ENCODE measurements around the gene MED22. TPM values are rescaled to one million over a fixed set of nuclear protein-coding genes. Genes with fewer than 3 reads are reported as not detected.

Gene MED22
- total and polyA plus RNA-seq, 2 of the 8 experiments (the other 6 are each of a cell fraction or from before 2014, with no cell fraction given) = 56.4 to 68.4 TPM

DNA sequence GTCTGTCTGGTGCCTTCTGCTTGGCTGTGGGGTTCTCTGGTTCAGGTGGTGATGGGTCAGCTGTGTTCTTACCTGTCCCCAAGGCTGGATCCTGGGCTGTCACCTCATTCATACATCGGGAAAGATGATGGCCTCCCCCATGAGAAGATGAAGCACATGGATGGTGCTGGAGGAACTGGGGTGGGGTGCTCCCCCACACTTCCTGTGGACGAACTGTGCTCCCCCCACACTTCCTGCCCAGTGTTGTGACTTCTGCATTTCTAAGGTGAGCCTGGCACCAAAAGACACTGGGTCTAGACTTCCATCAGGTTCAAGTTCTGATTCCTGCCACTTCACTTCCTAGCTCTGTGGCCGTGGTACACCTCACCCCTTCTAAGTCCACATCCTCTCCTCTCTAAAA is 7.7 kb downstream of the MED22 start:
- Histone ChIP-seq H3K18ac (ENCODE audit: extremely low read depth, low read length) (no peak overlapping the region), H3K56ac (replicated peaks; ENCODE audit: insufficient read length, low read depth, low read length) (no peak overlapping the region), H3K14ac (ENCODE audit: insufficient read length) (no peak overlapping the region), H2BK120ac (replicated peaks; ENCODE audit: low read depth, low read length) (no peak overlapping the region), H3K4ac (replicated peaks; ENCODE audit: insufficient read length, low read depth, low read length) (no peak overlapping the region), H3K79me2 (ENCODE audit: control insufficient read depth in 1 of 2, insufficient read depth in 2 of 2, low read length in 2 of 2) (peaks cover 0 to 7% of the 10 kb centered on the region in 2 experiments; a peak in 2 of 4 replicates), H3K27me3 (replicated peaks in 1 of 4; ENCODE audit: control insufficient read depth in 3 of 4, extremely low read depth in 1 of 4, insufficient read depth in 3 of 4, low read length in 3 of 4) (no peaks in the 10 kb centered on the region), H2BK5ac (ENCODE audit: low read depth, low read length) (no peak overlapping the region), H3K23ac (ENCODE audit: insufficient read length) (no peak overlapping the region), H3K23me2 (ENCODE audit: low read depth, low read length) (peaks cover 6% of the 10 kb centered on the region; the same call in 1 of the 2 replicates), H2BK15ac (ENCODE audit: low read length) (no peak overlapping the region), H3K9me3 (ENCODE audit: insufficient read depth in 2 of 2, low read depth in 1 of 2, low read length in 1 of 2) (no peaks in the 10 kb centered on the region), H4K8ac (ENCODE audit: extremely low read depth, insufficient read depth, low read length) (no peak overlapping the region), H3K4me3 (ENCODE audit: extremely low read depth in 1 of 4, insufficient read depth in 2 of 4, low read depth in 3 of 4, low read length in 4 of 4) (no peak overlapping the region), H2AFZ (ENCODE audit: low read length) (no peak overlapping the region), H3K4me2 (ENCODE audit: insufficient read depth in 1 of 2, low read depth in 2 of 2, low read length in 2 of 2) (no peak overlapping the region), H2AK5ac (ENCODE audit: low read depth, low read length) (no peak overlapping the region), H4K5ac (ENCODE audit: insufficient read length, low read depth, low read length) (no peak overlapping the region), H3K9ac (replicated peaks in 1 of 4; ENCODE audit: extremely low read depth in 1 of 4, low read depth in 3 of 4, low read length in 3 of 4) (no peak overlapping the region), H3K4me1 (replicated peaks in 1 of 4; ENCODE audit: control insufficient read depth in 3 of 4, insufficient read depth in 4 of 4, low read length in 3 of 4) (peaks cover 0 to 2% (median 0%) of the 10 kb centered on the region in 4 experiments; a peak in 1 of 7 replicates), H4K20me1 (replicated peaks in 1 of 2; ENCODE audit: control insufficient read depth in 1 of 2, insufficient read depth in 2 of 2, low read length in 2 of 2) (peaks cover 4 to 20% of the 10 kb centered on the region in 2 experiments), H2BK20ac (ENCODE audit: low read length) (no peak overlapping the region), H3K36me3 (ENCODE audit: control insufficient read depth in 2 of 4, insufficient read depth in 4 of 4, low read length in 3 of 4) (peaks cover 29 to 58% (median 48%) of the 10 kb centered on the region in 4 experiments), H2BK12ac (ENCODE audit: low read depth, low read length) (no peak overlapping the region), H3K27ac (ENCODE audit: low read depth, low read length) (no peak overlapping the region), H4K91ac (replicated peaks; ENCODE audit: insufficient read length, low read length) (no peak overlapping the region), H3K79me1 (ENCODE audit: low read depth, low read length) (peaks cover 13% of the 10 kb centered on the region)
- FAIRE-seq (no peak), DNase-seq (ENCODE audit: low read depth in 1 of 2, low spot score in 2 of 2) (no peak)
- 97% methylated on average over 3 of the region's 3 CpGs; no CpG with 5 or more reads in 1 of the 2 experiments for WGBS, 2 experiments (ENCODE audit: extremely low coverage in 1 of 2, insufficient coverage in 1 of 2, insufficient read length in 1 of 2, insufficient replicate concordance in 2 of 2, low coverage in 1 of 2, low lambda C conversion rate in 2 of 2, missing lambda C conversion rate in 1 of 2)
- ChIA-PET POLR2A (ENCODE audit: partially characterized antibody) (interaction anchor here (0.9 to 14.8 kb wide), 3 partner anchors 9 to 27 kb away, joined by 3 to 303 read pairs (median 25); partner anchors contain the start of genes MED22, RPL7A, SURF1 and SURF2), CTCF (ENCODE audit: partially characterized antibody) (interaction anchor here (0.7 to 5.5 kb wide), 12 partner anchors 10 to 356 kb away, joined by 3 to 45 read pairs (median 4); partner anchors contain the start of gene SURF1)
- TF ChIP-seq EP300 (IDR thresholded peaks at IDR 0.05; ENCODE audit: borderline replicate concordance in 1 of 2, low read depth in 2 of 2, low read length in 2 of 2) = no peak
- TF ChIP-seq CEBPB (IDR thresholded peaks at IDR 0.05; ENCODE audit: low read depth, low read length) = no peak
- no peak for TF ChIP-seq SAP30 (IDR thresholded peaks at IDR 0.05; ENCODE audit: insufficient read depth, insufficient replicate concordance, low read length)
- TF ChIP-seq PHF8 (conservative IDR thresholded peaks at IDR 0.05; ENCODE audit: low read depth, low read length) = no peak
- TF ChIP-seq, protein P1, sequence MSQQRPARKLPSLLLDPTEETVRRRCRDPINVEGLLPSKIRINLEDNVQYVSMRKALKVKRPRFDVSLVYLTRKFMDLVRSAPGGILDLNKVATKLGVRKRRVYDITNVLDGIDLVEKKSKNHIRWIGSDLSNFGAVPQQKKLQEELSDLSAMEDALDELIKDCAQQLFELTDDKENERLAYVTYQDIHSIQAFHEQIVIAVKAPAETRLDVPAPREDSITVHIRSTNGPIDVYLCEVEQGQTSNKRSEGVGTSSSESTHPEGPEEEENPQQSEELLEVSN (IDR thresholded peaks at IDR 0.05) = no peak
- no peak for TF ChIP-seq RAD21 (IDR thresholded peaks at IDR 0.05 in 1 of 2, conservative IDR thresholded peaks at IDR 0.05 in 1 of 2; ENCODE audit: low read depth in 2 of 2, low read length in 2 of 2)
- no peak for TF ChIP-seq RNF2 (IDR thresholded peaks at IDR 0.05; ENCODE audit: borderline replicate concordance, low read depth, low read length, missing control alignments, poor library complexity, severe bottlenecking)
- TF ChIP-seq ASH2L (IDR thresholded peaks at IDR 0.05; ENCODE audit: low read length) = no peak
- no peak for TF ChIP-seq BACH1 (IDR thresholded peaks at IDR 0.05; ENCODE audit: low read length)
- no peak for TF ChIP-seq JUN (IDR thresholded peaks at IDR 0.05; ENCODE audit: low read depth, low read length)
- TF ChIP-seq CTBP2 (IDR thresholded peaks at IDR 0.05; ENCODE audit: borderline replicate concordance, insufficient read depth, insufficient read length, low read length) = no peak
- no peak for TF ChIP-seq HDAC6 (IDR thresholded peaks at IDR 0.05; ENCODE audit: low read depth, low read length)

Measured in H1 (cell line).